CD14-positive monocyte (primary cell): ENCODE measurements around the gene GUCY2D. TPM values are rescaled to one million over a fixed set of nuclear protein-coding genes. Genes with fewer than 3 reads are reported as not detected.
A peak's percentile ranks its signal among the peaks of the same experiment; 100 is the strongest.

Source experiments
- DNase-seq, 3 donors: peaks; one replicate each; pipeline ENCODE4 v3.0.0-alpha.2; 2011 to 2022
- H2AFZ ChIP-seq: 2 replicates; pipeline ENCODE4 v1.6.0; 2012; ENCODE audit warnings: mild to moderate bottlenecking, low read depth, low read length, inconsistent platforms; ENCODE audit not compliant: insufficient read depth, poor library complexity, severe bottlenecking
- H3K27ac ChIP-seq, 2 donors: 1 replicate in 1 of 2; 2 replicates in 1 of 2; pipeline ENCODE4 v1.5.1; 2012 to 2013; ENCODE audit warnings: low read length in 2 of 2, control low read depth in 1 of 2, inconsistent platforms in 1 of 2, low read depth in 1 of 2, mild to moderate bottlenecking in 1 of 2
- H3K27me3 ChIP-seq, 2 donors: one replicate each; pipeline versions ENCODE4 v1.6.0 to v1.6.1; 2011 to 2013; ENCODE audit warnings: low read length in 2 of 2; ENCODE audit not compliant: control insufficient read depth in 2 of 2, insufficient read depth in 2 of 2
- H3K36me3 ChIP-seq, 2 donors: replicated peaks in 1 of 2; 1 replicate in 1 of 2; 2 replicates in 1 of 2; pipeline versions ENCODE4 v1.5.1 to v1.6.1; 2012 to 2013; ENCODE audit warnings: low read length in 2 of 2, control low read depth in 1 of 2, inconsistent platforms in 1 of 2, mild to moderate bottlenecking in 1 of 2; ENCODE audit not compliant: insufficient read depth in 2 of 2, control insufficient read depth in 1 of 2
- H3K4me1 ChIP-seq, 2 donors: 1 replicate in 1 of 2; 2 replicates in 1 of 2; pipeline versions ENCODE4 v1.5.1 to v1.6.1; 2012 to 2013; ENCODE audit warnings: low read length in 2 of 2, control low read depth in 1 of 2, inconsistent platforms in 1 of 2, mild to moderate bottlenecking in 1 of 2, moderate library complexity in 1 of 2; ENCODE audit not compliant: insufficient read depth in 2 of 2, control insufficient read depth in 1 of 2
- H3K4me2 ChIP-seq: replicated peaks from 2 replicates; pipeline ENCODE3; 2012; ENCODE audit warnings: low read length, moderate library complexity, mild to moderate bottlenecking; ENCODE audit not compliant: poor library complexity, severe bottlenecking; ENCODE audit errors: extremely low read depth
- H3K4me3 ChIP-seq, 3 experiments: fragments of 200-600 bp in 1 of 3; sonication (generic) in 1 of 3; replicated peaks in 1 of 3; 1 replicate in 2 of 3; 2 replicates in 1 of 3; pipeline ENCODE4 v1.5.1; 2011 to 2013; ENCODE audit warnings: low read length in 3 of 3, mild to moderate bottlenecking in 3 of 3, control low read depth in 2 of 3, low read depth in 2 of 3, inconsistent platforms in 1 of 3, moderate library complexity in 1 of 3
- H3K79me2 ChIP-seq: 2 replicates; pipeline ENCODE4 v1.6.0; 2012; ENCODE audit warnings: mild to moderate bottlenecking, control low read depth, inconsistent platforms, low read length, moderate library complexity; ENCODE audit not compliant: insufficient read depth
- H3K9ac ChIP-seq: 2 replicates; pipeline ENCODE4 v1.6.0; 2017; ENCODE audit warnings: low read length, mild to moderate bottlenecking; ENCODE audit not compliant: insufficient read depth, poor library complexity, severe bottlenecking
- H3K9me3 ChIP-seq, 2 donors: replicated peaks in 1 of 2; 1 replicate in 1 of 2; 2 replicates in 1 of 2; pipeline versions ENCODE4 v1.5.1 to v1.6.1; 2012 to 2013; ENCODE audit warnings: low read length in 2 of 2, control low read depth in 1 of 2; ENCODE audit not compliant: control insufficient read depth in 1 of 2, insufficient read depth in 1 of 2
- H4K20me1 ChIP-seq: 2 replicates; pipeline ENCODE4 v1.6.0; 2012; ENCODE audit warnings: mild to moderate bottlenecking, low read length, control low read depth, moderate library complexity; ENCODE audit not compliant: insufficient read depth
- H3K27ac Mint-ChIP-seq, 7 donors: one replicate each; pipeline ENCODE4 v1.8.0; 2020; ENCODE audit warnings: mild to moderate bottlenecking in 7 of 7, mixed read lengths in 7 of 7, moderate library complexity in 6 of 7, inconsistent platforms in 2 of 7
- H3K27me3 Mint-ChIP-seq, 3 donors: one replicate each; pipeline ENCODE4 v1.8.0; 2021 to 2022; ENCODE audit warnings: low read depth in 3 of 3, mild to moderate bottlenecking in 3 of 3, mixed read lengths in 3 of 3, moderate library complexity in 3 of 3, inconsistent platforms in 1 of 3
- H3K36me3 Mint-ChIP-seq, 2 donors: one replicate each; pipeline ENCODE4 v1.8.0; 2020; ENCODE audit warnings: mixed read lengths in 2 of 2, inconsistent platforms in 1 of 2, mild to moderate bottlenecking in 1 of 2
- H3K4me1 Mint-ChIP-seq: one replicate; pipeline ENCODE4 v1.8.0; 2020; ENCODE audit warnings: mild to moderate bottlenecking, mixed read lengths
- H3K4me3 Mint-ChIP-seq, 2 donors: one replicate each; pipeline ENCODE4 v1.8.0; 2020; ENCODE audit warnings: mild to moderate bottlenecking in 2 of 2, mixed read lengths in 2 of 2, moderate library complexity in 1 of 2
- H3K9me3 Mint-ChIP-seq, 7 donors: one replicate each; pipeline ENCODE4 v1.8.0; 2020 to 2022; ENCODE audit warnings: mixed read lengths in 7 of 7, mild to moderate bottlenecking in 6 of 7, moderate library complexity in 6 of 7, inconsistent platforms in 2 of 7
- WGBS: methylation state at CpG from one replicate; pipeline ENCODE4 v1.1.5; 2013; ENCODE audit warnings: missing lambda C conversion rate; ENCODE audit not compliant: insufficient coverage; 5-methylcytosine and 5-hydroxymethylcytosine counted together
- intact Hi-C, 2 donors: fragments of 100-400 bp; cut with micrococcal nuclease; formaldehyde crosslinking; loops; one replicate each; pipeline versions ENCODE4 v1.15.0 to v1.15.1; 2023
- polyA plus RNA-seq, 3 donors: library from polyadenylated mRNA; depleted of rRNA in 1 of 3; unstranded in 2 of 3; stranded (reverse) in 1 of 3; fragments of 300-500 nt in 2 of 3; fragments of >200 nt in 1 of 3; fragmentation: Illumina TruSeq in 2 of 3; gene quantifications; 1 replicate in 2 of 3; 2 replicates in 1 of 3; pipeline ENCODE4 v1.2.3, GENCODE V29; 2012 to 2021
- TF ChIP-seq, protein P1 (sequence below): fragments of 200-600 bp; IDR thresholded peaks from one replicate; pipeline ENCODE4 v1.8.0; 2022; ENCODE audit warnings: antibody characterized with exemption, mild to moderate bottlenecking

GUCY2D gene
- polyA plus RNA-seq, 3 donors: 0.04 to 0.46 TPM; not detected in 1

GRCh38 chr17:7971651-7972050 lies 30.8 kb upstream of the GUCY2D start:
- TF ChIP-seq, protein P1, sequence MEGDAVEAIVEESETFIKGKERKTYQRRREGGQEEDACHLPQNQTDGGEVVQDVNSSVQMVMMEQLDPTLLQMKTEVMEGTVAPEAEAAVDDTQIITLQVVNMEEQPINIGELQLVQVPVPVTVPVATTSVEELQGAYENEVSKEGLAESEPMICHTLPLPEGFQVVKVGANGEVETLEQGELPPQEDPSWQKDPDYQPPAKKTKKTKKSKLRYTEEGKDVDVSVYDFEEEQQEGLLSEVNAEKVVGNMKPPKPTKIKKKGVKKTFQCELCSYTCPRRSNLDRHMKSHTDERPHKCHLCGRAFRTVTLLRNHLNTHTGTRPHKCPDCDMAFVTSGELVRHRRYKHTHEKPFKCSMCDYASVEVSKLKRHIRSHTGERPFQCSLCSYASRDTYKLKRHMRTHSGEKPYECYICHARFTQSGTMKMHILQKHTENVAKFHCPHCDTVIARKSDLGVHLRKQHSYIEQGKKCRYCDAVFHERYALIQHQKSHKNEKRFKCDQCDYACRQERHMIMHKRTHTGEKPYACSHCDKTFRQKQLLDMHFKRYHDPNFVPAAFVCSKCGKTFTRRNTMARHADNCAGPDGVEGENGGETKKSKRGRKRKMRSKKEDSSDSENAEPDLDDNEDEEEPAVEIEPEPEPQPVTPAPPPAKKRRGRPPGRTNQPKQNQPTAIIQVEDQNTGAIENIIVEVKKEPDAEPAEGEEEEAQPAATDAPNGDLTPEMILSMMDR: no peak
- H2AFZ ChIP-seq: no peak overlapping the region
- no peak for DNase-seq
- intact Hi-C loops: no loop called here
- H3K4me2 ChIP-seq: no peak overlapping the region
- peaks cover 14 to 40% (median 26%) of the 10 kb centered on the region in 7 donors for H3K9me3 Mint-ChIP-seq
- H3K4me1 ChIP-seq: peaks cover 14 to 25% of the 10 kb centered on the region in 2 donors
- no peaks in the 10 kb centered on the region for H3K36me3 ChIP-seq
- H3K36me3 Mint-ChIP-seq: peaks cover 2 to 5% of the 10 kb centered on the region in 2 donors
- peaks cover 23 to 28% of the 10 kb centered on the region in 2 donors for H3K9me3 ChIP-seq
- H3K27ac ChIP-seq: no peak overlapping the region
- H3K27ac Mint-ChIP-seq: no peak overlapping the region
- no peak overlapping the region for H3K4me3 ChIP-seq
- no peak overlapping the region for H3K9ac ChIP-seq
- peaks cover 27% of the 10 kb centered on the region for H3K4me1 Mint-ChIP-seq
- no peaks in the 10 kb centered on the region for H3K79me2 ChIP-seq
- H3K4me3 Mint-ChIP-seq: no peak overlapping the region
- H4K20me1 ChIP-seq: no peaks in the 10 kb centered on the region
- no peaks in the 10 kb centered on the region for H3K27me3 Mint-ChIP-seq
- no peaks in the 10 kb centered on the region for H3K27me3 ChIP-seq
- 96% methylated on average over 3 of the region's 4 CpGs for WGBS

DNA sequence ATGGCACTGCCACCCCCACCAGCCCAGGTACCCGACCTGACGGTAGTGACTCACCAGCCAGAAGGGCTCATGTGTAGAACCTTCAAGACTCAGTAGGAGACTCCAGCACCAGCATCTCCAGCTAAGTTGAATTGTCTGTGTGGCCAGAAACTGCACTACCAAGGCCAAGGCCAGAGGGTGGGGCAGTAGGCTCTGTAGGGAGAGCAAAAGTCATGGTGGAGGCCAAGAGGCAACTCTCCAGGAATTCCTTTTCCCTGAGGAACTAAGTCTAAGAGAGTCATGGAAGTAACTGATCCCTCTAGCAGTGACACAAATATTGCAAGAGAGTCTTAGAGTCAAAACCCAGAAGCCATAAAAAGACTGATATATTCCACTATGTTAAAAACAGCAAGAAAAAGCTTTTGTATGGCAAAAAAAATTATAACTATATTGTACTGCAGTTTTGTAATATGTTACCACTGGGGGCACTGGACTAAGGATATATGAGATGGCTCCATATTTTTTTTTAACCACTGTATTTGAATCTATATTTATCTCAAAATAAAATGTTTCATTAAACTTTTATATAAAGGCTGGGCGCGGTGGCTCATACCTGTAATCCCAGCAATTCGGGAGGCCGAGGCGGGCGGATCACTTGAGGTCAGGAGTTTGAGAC lies 30.2 kb upstream of the GUCY2D start:
- no peaks in the 10 kb centered on the region for H4K20me1 ChIP-seq
- no peak overlapping the region for H3K4me2 ChIP-seq
- H3K9me3 ChIP-seq: peaks cover 23 to 30% of the 10 kb centered on the region in 2 donors
- Mint-ChIP-seq H3K27me3 (no peaks in the 10 kb centered on the region), H3K27ac (no peak overlapping the region), H3K9me3 (peaks cover 14 to 39% (median 26%) of the 10 kb centered on the region in 7 donors), H3K4me3 (no peak overlapping the region), H3K4me1 (peaks cover 24% of the 10 kb centered on the region), H3K36me3 (peaks cover 2 to 5% of the 10 kb centered on the region in 2 donors)
- no peak overlapping the region for H3K27ac ChIP-seq
- no peaks in the 10 kb centered on the region for H3K27me3 ChIP-seq
- peaks cover 14 to 22% of the 10 kb centered on the region in 2 donors for H3K4me1 ChIP-seq
- no peak overlapping the region for H3K4me3 ChIP-seq
- WGBS: 100% methylated on average over 1 of the region's 8 CpGs
- intact Hi-C loops: no loop called here
- TF ChIP-seq, protein P1: peak; percentile 21
- no peak for DNase-seq
- no peak overlapping the region for H2AFZ ChIP-seq
- no peaks in the 10 kb centered on the region for H3K36me3 ChIP-seq
- H3K79me2 ChIP-seq: no peaks in the 10 kb centered on the region
- no peak overlapping the region for H3K9ac ChIP-seq
